Measurements from ENCODE around the gene HMCN2.

HMCN2 gene

GRCh38 chr9:130289711-130290241 lies 24.2 kb downstream of the HMCN2 start:
- TF ChIP-seq CTCF (IDR thresholded peaks at IDR 0.05; ENCODE audit: low read depth, low read length) (no peak), EZH2phosphoT487 (IDR thresholded peaks at IDR 0.05; ENCODE audit: low read depth) (no peak)
- H3K4me1 ChIP-seq (ENCODE audit: low read length), result no peaks in the 10 kb centered on the region
- H4K20me1 ChIP-seq (ENCODE audit: insufficient read depth, low read length), result no peaks in the 10 kb centered on the region
- H3K27ac ChIP-seq (ENCODE audit: low read length), result no peak overlapping the region
- no peak overlapping the region for H3K4me2 ChIP-seq (ENCODE audit: low read length)
- peaks cover 30% of the 10 kb centered on the region for H3K27me3 ChIP-seq (ENCODE audit: low read depth, low read length)
- H2AFZ ChIP-seq (ENCODE audit: low read depth, low read length), result no peak overlapping the region
- H3K9ac ChIP-seq (ENCODE audit: low read length), result no peak overlapping the region
- no peaks in the 10 kb centered on the region for H3K79me2 ChIP-seq (ENCODE audit: low read length)
- H3K9me3 ChIP-seq (ENCODE audit: insufficient read depth, low read length), result no peaks in the 10 kb centered on the region
- no peaks in the 10 kb centered on the region for H3K36me3 ChIP-seq (replicated peaks; ENCODE audit: low read depth, low read length)
- H3K4me3 ChIP-seq (ENCODE audit: low read length), result no peak overlapping the region

- H3K9ac ChIP-seq (ENCODE audit: low read length), result no peak overlapping the region
- no peak overlapping the region for H2AFZ ChIP-seq (ENCODE audit: low read depth, low read length)
- H4K20me1 ChIP-seq (ENCODE audit: insufficient read depth, low read length), result no peaks in the 10 kb centered on the region
- H3K4me2 ChIP-seq (ENCODE audit: low read length), result no peak overlapping the region
- H3K4me1 ChIP-seq (ENCODE audit: low read length), result no peaks in the 10 kb centered on the region
- H3K4me3 ChIP-seq (ENCODE audit: low read length), result no peak overlapping the region
- H3K27ac ChIP-seq (ENCODE audit: low read length), result no peak overlapping the region
- peaks cover 30% of the 10 kb centered on the region for H3K27me3 ChIP-seq (ENCODE audit: low read depth, low read length)
- H3K36me3 ChIP-seq (replicated peaks; ENCODE audit: low read depth, low read length), result no peaks in the 10 kb centered on the region
- H3K9me3 ChIP-seq (ENCODE audit: insufficient read depth, low read length), result no peaks in the 10 kb centered on the region
- TF ChIP-seq EZH2phosphoT487 (IDR thresholded peaks at IDR 0.05; ENCODE audit: low read depth), result no peak
- TF ChIP-seq CTCF (IDR thresholded peaks at IDR 0.05; ENCODE audit: low read depth, low read length), result no peak
- no peaks in the 10 kb centered on the region for H3K79me2 ChIP-seq (ENCODE audit: low read length)
Observed at GRCh38 chr9:130290291-130291181, 25.0 kb downstream of the HMCN2 start.

- Histone ChIP-seq H3K27me3 (ENCODE audit: low read depth, low read length) (peaks cover 30% of the 10 kb centered on the region), H3K79me2 (ENCODE audit: low read length) (no peaks in the 10 kb centered on the region), H3K27ac (ENCODE audit: low read length) (no peak overlapping the region), H3K9me3 (ENCODE audit: insufficient read depth, low read length) (no peaks in the 10 kb centered on the region), H3K4me1 (ENCODE audit: low read length) (no peaks in the 10 kb centered on the region), H3K9ac (ENCODE audit: low read length) (no peak overlapping the region), H4K20me1 (ENCODE audit: insufficient read depth, low read length) (no peaks in the 10 kb centered on the region), H3K36me3 (replicated peaks; ENCODE audit: low read depth, low read length) (no peaks in the 10 kb centered on the region), H3K4me2 (ENCODE audit: low read length) (no peak overlapping the region), H2AFZ (ENCODE audit: low read depth, low read length) (no peak overlapping the region), H3K4me3 (ENCODE audit: low read length) (no peak overlapping the region)
- TF ChIP-seq CTCF (IDR thresholded peaks at IDR 0.05; ENCODE audit: low read depth, low read length), result no peak
- no peak for TF ChIP-seq EZH2phosphoT487 (IDR thresholded peaks at IDR 0.05; ENCODE audit: low read depth)
Observed at GRCh38 chr9:130291474-130291873, 25.9 kb downstream of the HMCN2 start.

- H3K4me2 ChIP-seq (ENCODE audit: low read length), result no peak overlapping the region
- no peaks in the 10 kb centered on the region for H4K20me1 ChIP-seq (ENCODE audit: insufficient read depth, low read length)
- no peak overlapping the region for H3K27ac ChIP-seq (ENCODE audit: low read length)
- H3K9me3 ChIP-seq (ENCODE audit: insufficient read depth, low read length), result no peaks in the 10 kb centered on the region
- no peak overlapping the region for H3K9ac ChIP-seq (ENCODE audit: low read length)
- H3K36me3 ChIP-seq (replicated peaks; ENCODE audit: low read depth, low read length), result no peaks in the 10 kb centered on the region
- no peak overlapping the region for H2AFZ ChIP-seq (ENCODE audit: low read depth, low read length)
- peaks cover 30% of the 10 kb centered on the region for H3K27me3 ChIP-seq (ENCODE audit: low read depth, low read length)
- no peaks in the 10 kb centered on the region for H3K4me1 ChIP-seq (ENCODE audit: low read length)
- no peak overlapping the region for H3K4me3 ChIP-seq (ENCODE audit: low read length)
- no peaks in the 10 kb centered on the region for H3K79me2 ChIP-seq (ENCODE audit: low read length)
- TF ChIP-seq CTCF (IDR thresholded peaks at IDR 0.05; ENCODE audit: low read depth, low read length) (no peak), EZH2phosphoT487 (IDR thresholded peaks at IDR 0.05; ENCODE audit: low read depth) (no peak)
Observed at GRCh38 chr9:130292106-130292505, 26.5 kb downstream of the HMCN2 start.

All from OCI-LY3 (cell line).